SK-N-SH (cell line): ENCODE data around the gene MEF2B.

ENCODE experiments used
- CHD2 ChIP-seq: fragments of 150-350 bp; IDR thresholded peaks from 2 replicates; pipeline ENCODE4 v1.6.1; 2018; ENCODE audit warnings: low read length; ENCODE audit not compliant: partially characterized antibody
- ELF1 ChIP-seq: IDR thresholded peaks from 2 replicates; pipeline ENCODE4 v1.4.0; 2012
- FOXM1 ChIP-seq: IDR thresholded peaks from 2 replicates; pipeline ENCODE4 v1.4.0; 2012; ENCODE audit warnings: low read depth, mild to moderate bottlenecking
- JUND ChIP-seq: IDR thresholded peaks from 2 replicates; pipeline ENCODE4 v1.4.0; 2012
- MXI1 ChIP-seq: IDR thresholded peaks from 2 replicates; pipeline ENCODE4 v1.6.1; 2012; ENCODE audit warnings: mild to moderate bottlenecking, low read depth, low read length, improper control_type of control experiment
- RXRA ChIP-seq: IDR thresholded peaks from 2 replicates; pipeline ENCODE4 v1.4.0; 2012; ENCODE audit warnings: low read depth, mild to moderate bottlenecking, borderline replicate concordance
- SMC3 ChIP-seq: IDR thresholded peaks from 2 replicates; pipeline ENCODE4 v1.6.1; 2012; ENCODE audit warnings: low read depth, low read length, improper control_type of control experiment
- TEAD4 ChIP-seq: IDR thresholded peaks from 2 replicates; pipeline ENCODE4 v1.4.0; 2012; ENCODE audit warnings: mild to moderate bottlenecking, borderline replicate concordance; ENCODE audit not compliant: insufficient read depth
- USF2 ChIP-seq: fragments of 150-350 bp; IDR thresholded peaks from 2 replicates; pipeline ENCODE4 v1.6.1; 2017; ENCODE audit warnings: antibody characterized with exemption, low read length, low read depth, borderline replicate concordance
- TF ChIP-seq, protein P1 (sequence below): fragments of 200-600 bp; sonication (generic); IDR thresholded peaks from 2 replicates; pipeline ENCODE4 v1.6.1; 2017; ENCODE audit warnings: antibody characterized with exemption, mild to moderate bottlenecking, moderate library complexity
- TF ChIP-seq, protein P2 (sequence below): IDR thresholded peaks from 2 replicates; pipeline ENCODE4 v1.4.0; 2012; ENCODE audit warnings: low read depth

- TF ChIP-seq, protein P1, sequence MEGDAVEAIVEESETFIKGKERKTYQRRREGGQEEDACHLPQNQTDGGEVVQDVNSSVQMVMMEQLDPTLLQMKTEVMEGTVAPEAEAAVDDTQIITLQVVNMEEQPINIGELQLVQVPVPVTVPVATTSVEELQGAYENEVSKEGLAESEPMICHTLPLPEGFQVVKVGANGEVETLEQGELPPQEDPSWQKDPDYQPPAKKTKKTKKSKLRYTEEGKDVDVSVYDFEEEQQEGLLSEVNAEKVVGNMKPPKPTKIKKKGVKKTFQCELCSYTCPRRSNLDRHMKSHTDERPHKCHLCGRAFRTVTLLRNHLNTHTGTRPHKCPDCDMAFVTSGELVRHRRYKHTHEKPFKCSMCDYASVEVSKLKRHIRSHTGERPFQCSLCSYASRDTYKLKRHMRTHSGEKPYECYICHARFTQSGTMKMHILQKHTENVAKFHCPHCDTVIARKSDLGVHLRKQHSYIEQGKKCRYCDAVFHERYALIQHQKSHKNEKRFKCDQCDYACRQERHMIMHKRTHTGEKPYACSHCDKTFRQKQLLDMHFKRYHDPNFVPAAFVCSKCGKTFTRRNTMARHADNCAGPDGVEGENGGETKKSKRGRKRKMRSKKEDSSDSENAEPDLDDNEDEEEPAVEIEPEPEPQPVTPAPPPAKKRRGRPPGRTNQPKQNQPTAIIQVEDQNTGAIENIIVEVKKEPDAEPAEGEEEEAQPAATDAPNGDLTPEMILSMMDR, result peak; percentile 27
- no peak for TF ChIP-seq MXI1
- no peak for TF ChIP-seq JUND
- TF ChIP-seq SMC3, result no peak
- TF ChIP-seq TEAD4, result no peak
- TF ChIP-seq ELF1, result no peak
- TF ChIP-seq USF2, result no peak
- TF ChIP-seq FOXM1, result no peak
- TF ChIP-seq, protein P2, sequence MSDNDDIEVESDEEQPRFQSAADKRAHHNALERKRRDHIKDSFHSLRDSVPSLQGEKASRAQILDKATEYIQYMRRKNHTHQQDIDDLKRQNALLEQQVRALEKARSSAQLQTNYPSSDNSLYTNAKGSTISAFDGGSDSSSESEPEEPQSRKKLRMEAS, result no peak
- TF ChIP-seq RXRA, result no peak
- no peak for TF ChIP-seq CHD2
Measured at GRCh38 chr19:19113040-19113626, 56.9 kb downstream of the MEF2B start.
